ENCODE results near the gene ITGAL. TPM values are rescaled to one million over a fixed set of nuclear protein-coding genes. Genes with fewer than 3 reads are reported as not detected.

Gene ITGAL
- total and polyA plus RNA-seq, 2 of the 8 experiments (the other 6 are each of a cell fraction or from before 2014, with no cell fraction given): not detected

DNA sequence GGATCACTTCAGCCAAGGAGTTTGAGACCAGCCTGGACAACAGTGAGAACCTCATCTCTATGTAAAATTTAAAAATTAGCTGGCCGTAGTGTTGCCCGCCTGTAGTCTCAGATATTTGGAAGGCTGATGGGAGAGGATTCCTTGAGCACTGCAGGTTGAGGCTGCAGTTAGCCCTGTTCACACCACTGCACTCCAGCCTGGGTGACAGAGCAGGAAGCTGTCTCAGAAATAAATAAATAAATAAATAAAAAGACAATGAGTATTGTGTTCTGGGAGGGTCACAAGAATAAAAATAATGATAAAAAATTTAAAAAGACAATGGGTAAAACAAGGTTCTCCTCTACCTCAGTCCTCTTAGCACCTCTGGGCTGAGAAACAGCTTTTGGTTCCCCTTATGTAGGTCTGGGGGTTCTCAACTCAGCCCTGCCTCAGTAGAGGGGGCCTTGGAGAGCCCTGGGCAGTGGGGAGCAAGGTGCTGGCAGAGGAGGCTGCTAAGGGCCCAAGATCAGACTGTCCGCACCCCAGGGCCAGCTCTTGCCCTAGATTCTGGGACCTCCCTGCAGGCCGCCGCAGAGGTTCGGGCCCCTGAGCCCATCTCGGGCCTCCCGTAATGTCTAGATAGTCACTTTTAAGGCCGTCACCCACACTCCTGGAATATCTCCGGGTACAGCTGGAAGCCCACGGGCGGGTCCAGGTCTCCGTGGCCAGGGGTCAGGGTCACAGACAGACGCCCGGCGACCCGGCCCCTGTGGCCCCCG, 82.2 kb downstream of the ITGAL start (continued):
- TF ChIP-seq, protein P1, sequence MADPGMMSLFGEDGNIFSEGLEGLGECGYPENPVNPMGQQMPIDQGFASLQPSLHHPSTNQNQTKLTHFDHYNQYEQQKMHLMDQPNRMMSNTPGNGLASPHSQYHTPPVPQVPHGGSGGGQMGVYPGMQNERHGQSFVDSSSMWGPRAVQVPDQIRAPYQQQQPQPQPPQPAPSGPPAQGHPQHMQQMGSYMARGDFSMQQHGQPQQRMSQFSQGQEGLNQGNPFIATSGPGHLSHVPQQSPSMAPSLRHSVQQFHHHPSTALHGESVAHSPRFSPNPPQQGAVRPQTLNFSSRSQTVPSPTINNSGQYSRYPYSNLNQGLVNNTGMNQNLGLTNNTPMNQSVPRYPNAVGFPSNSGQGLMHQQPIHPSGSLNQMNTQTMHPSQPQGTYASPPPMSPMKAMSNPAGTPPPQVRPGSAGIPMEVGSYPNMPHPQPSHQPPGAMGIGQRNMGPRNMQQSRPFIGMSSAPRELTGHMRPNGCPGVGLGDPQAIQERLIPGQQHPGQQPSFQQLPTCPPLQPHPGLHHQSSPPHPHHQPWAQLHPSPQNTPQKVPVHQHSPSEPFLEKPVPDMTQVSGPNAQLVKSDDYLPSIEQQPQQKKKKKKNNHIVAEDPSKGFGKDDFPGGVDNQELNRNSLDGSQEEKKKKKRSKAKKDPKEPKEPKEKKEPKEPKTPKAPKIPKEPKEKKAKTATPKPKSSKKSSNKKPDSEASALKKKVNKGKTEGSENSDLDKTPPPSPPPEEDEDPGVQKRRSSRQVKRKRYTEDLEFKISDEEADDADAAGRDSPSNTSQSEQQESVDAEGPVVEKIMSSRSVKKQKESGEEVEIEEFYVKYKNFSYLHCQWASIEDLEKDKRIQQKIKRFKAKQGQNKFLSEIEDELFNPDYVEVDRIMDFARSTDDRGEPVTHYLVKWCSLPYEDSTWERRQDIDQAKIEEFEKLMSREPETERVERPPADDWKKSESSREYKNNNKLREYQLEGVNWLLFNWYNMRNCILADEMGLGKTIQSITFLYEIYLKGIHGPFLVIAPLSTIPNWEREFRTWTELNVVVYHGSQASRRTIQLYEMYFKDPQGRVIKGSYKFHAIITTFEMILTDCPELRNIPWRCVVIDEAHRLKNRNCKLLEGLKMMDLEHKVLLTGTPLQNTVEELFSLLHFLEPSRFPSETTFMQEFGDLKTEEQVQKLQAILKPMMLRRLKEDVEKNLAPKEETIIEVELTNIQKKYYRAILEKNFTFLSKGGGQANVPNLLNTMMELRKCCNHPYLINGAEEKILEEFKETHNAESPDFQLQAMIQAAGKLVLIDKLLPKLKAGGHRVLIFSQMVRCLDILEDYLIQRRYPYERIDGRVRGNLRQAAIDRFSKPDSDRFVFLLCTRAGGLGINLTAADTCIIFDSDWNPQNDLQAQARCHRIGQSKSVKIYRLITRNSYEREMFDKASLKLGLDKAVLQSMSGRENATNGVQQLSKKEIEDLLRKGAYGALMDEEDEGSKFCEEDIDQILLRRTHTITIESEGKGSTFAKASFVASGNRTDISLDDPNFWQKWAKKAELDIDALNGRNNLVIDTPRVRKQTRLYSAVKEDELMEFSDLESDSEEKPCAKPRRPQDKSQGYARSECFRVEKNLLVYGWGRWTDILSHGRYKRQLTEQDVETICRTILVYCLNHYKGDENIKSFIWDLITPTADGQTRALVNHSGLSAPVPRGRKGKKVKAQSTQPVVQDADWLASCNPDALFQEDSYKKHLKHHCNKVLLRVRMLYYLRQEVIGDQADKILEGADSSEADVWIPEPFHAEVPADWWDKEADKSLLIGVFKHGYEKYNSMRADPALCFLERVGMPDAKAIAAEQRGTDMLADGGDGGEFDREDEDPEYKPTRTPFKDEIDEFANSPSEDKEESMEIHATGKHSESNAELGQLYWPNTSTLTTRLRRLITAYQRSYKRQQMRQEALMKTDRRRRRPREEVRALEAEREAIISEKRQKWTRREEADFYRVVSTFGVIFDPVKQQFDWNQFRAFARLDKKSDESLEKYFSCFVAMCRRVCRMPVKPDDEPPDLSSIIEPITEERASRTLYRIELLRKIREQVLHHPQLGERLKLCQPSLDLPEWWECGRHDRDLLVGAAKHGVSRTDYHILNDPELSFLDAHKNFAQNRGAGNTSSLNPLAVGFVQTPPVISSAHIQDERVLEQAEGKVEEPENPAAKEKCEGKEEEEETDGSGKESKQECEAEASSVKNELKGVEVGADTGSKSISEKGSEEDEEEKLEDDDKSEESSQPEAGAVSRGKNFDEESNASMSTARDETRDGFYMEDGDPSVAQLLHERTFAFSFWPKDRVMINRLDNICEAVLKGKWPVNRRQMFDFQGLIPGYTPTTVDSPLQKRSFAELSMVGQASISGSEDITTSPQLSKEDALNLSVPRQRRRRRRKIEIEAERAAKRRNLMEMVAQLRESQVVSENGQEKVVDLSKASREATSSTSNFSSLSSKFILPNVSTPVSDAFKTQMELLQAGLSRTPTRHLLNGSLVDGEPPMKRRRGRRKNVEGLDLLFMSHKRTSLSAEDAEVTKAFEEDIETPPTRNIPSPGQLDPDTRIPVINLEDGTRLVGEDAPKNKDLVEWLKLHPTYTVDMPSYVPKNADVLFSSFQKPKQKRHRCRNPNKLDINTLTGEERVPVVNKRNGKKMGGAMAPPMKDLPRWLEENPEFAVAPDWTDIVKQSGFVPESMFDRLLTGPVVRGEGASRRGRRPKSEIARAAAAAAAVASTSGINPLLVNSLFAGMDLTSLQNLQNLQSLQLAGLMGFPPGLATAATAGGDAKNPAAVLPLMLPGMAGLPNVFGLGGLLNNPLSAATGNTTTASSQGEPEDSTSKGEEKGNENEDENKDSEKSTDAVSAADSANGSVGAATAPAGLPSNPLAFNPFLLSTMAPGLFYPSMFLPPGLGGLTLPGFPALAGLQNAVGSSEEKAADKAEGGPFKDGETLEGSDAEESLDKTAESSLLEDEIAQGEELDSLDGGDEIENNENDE (IDR thresholded peaks at IDR 0.05; ENCODE audit: insufficient replicate concordance, low read length): no peak
- TF ChIP-seq, protein P2, sequence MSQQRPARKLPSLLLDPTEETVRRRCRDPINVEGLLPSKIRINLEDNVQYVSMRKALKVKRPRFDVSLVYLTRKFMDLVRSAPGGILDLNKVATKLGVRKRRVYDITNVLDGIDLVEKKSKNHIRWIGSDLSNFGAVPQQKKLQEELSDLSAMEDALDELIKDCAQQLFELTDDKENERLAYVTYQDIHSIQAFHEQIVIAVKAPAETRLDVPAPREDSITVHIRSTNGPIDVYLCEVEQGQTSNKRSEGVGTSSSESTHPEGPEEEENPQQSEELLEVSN (IDR thresholded peaks at IDR 0.05): no peak
- TF ChIP-seq SIX5 (IDR thresholded peaks at IDR 0.05; ENCODE audit: low read depth, low read length) (no peak), SIRT6 (IDR thresholded peaks at IDR 0.05; ENCODE audit: low read length) (no peak), EGR1 (IDR thresholded peaks at IDR 0.05; ENCODE audit: borderline replicate concordance, low read depth, low read length) (no peak), NANOG (IDR thresholded peaks at IDR 0.05; ENCODE audit: insufficient read depth, low read depth, low read length, poor library complexity, severe bottlenecking) (no peak), RBBP5 (IDR thresholded peaks at IDR 0.05; ENCODE audit: borderline replicate concordance, low read depth, low read length) (no peak)
- TF ChIP-seq, protein P3, sequence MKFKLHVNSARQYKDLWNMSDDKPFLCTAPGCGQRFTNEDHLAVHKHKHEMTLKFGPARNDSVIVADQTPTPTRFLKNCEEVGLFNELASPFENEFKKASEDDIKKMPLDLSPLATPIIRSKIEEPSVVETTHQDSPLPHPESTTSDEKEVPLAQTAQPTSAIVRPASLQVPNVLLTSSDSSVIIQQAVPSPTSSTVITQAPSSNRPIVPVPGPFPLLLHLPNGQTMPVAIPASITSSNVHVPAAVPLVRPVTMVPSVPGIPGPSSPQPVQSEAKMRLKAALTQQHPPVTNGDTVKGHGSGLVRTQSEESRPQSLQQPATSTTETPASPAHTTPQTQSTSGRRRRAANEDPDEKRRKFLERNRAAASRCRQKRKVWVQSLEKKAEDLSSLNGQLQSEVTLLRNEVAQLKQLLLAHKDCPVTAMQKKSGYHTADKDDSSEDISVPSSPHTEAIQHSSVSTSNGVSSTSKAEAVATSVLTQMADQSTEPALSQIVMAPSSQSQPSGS (IDR thresholded peaks at IDR 0.05; ENCODE audit: low read length): no peak
